Fibroblast of villous mesenchyme (primary cell): Measurements from ENCODE around the gene KLRB1. TPM values are rescaled to one million over a fixed set of nuclear protein-coding genes. Genes with fewer than 3 reads are reported as not detected.
"Not testable (repeated sequence)": the region's sequence is repeated elsewhere in the genome, so short reads cannot be mapped to it uniquely, and the experiment has no call there.

Experiments
- DNase-seq: peaks from one replicate; pipeline ENCODE4 v3.0.0-alpha.2; 2010; ENCODE audit warnings: low read depth
- H3K4me3 ChIP-seq: 2 replicates; pipeline ENCODE4 v1.5.1; 2011; ENCODE audit warnings: low read depth, mild to moderate bottlenecking, low read length
- CTCF ChIP-seq: IDR thresholded peaks from 2 replicates; pipeline ENCODE4 v1.5.1; 2012; ENCODE audit warnings: low read depth, mild to moderate bottlenecking, low read length; ENCODE audit not compliant: insufficient read depth
- small RNA-seq: library from RNA; depleted of rRNA; stranded (forward); fragments of <200 nt; gene quantifications from one replicate; pipeline ENCODE3, GENCODE V24; 2012
- total RNA-seq: library from RNA; depleted of rRNA; stranded (reverse); fragments of >200 nt; gene quantifications from 2 replicates; pipeline ENCODE4 v1.2.3, GENCODE V29; 2012

The KLRB1 gene
- total RNA-seq, 1 donor: not detected

GRCh38 chr12:9588749-9589148 lies 19.0 kb downstream of the KLRB1 start:
- no peak for DNase-seq
- H3K4me3 ChIP-seq: no peak overlapping the region
- no peak for TF ChIP-seq CTCF

DNA sequence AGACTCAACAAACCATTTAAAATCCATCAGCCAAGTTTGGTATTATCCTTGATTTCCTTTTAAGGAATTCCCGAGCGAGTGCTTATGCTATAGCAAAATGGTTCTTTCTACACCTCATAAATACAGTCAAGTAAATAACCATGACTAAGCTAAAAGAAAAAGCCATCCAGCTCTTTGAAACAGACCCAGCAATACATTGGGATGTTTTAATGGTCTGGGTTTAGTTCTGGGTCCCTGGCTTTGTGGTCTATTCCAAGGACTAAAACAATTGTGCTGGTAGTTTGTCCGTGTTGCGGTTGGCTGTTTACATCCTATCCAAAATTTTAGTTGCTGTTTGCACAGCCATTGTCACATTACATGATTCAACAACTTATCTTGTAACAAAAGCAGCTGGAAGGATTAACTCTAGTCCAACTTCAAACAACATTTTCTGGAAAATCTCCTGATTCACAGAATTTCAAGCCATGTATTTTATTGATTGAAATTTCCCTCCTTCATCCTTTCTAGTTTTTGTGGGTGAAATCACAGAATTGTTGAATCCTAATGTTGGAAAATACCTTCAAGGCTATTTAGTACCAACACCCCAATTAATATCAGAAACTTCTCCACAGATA lies 19.6 kb downstream of the KLRB1 start:
- H3K4me3 ChIP-seq: no peak overlapping the region
- TF ChIP-seq CTCF: no peak
- no peak for DNase-seq

GRCh38 chr12:9577729-9578128 lies 30.0 kb downstream of the KLRB1 start:
- DNase-seq, H3K4me3 ChIP-seq: not testable (repeated sequence)

DNA sequence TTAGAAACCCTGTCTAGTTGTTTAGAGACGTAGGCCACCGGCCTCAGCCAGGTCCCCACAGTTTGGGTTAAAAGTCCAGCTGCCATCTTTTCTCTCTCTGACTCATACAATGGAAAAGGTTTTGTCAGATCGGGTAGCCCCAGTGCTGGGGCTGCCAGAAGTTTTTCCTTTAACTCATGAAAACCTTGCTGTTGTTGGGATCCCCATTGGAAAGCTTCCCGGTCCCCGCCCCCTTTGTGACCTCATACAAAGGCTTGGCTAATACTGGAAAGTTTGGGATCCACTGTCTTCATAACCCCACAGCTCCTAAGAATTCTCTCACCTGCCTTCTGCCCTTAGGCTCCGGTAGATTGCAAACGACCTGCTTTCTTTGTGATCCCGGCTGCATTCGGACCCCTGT lies 40.6 kb downstream of the KLRB1 start:
- H3K4me3 ChIP-seq, DNase-seq: not testable (repeated sequence)

GRCh38 chr12:9566113-9566512 lies 41.6 kb downstream of the KLRB1 start:
- H3K4me3 ChIP-seq, DNase-seq: not testable (repeated sequence)

DNA sequence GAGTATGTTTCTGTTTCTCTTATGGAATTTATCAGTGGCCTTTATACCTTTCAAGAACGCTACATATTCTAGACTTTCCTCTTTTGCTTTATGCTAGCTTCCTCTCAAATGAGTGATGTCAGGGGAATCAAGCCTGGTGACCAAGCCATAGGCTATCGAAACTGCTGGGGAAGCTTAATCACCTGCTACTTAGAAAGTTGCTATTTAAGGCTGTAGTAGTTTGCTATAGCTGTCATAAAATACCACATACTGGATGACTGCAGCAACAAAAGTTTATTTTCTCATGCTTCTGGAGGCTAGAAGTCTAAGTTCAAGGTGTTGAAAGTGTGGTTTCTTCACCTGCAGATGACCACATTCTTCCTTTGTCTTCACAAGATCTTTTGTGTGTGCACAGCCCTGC lies 43.3 kb downstream of the KLRB1 start:
- DNase-seq: not testable (repeated sequence)

DNA sequence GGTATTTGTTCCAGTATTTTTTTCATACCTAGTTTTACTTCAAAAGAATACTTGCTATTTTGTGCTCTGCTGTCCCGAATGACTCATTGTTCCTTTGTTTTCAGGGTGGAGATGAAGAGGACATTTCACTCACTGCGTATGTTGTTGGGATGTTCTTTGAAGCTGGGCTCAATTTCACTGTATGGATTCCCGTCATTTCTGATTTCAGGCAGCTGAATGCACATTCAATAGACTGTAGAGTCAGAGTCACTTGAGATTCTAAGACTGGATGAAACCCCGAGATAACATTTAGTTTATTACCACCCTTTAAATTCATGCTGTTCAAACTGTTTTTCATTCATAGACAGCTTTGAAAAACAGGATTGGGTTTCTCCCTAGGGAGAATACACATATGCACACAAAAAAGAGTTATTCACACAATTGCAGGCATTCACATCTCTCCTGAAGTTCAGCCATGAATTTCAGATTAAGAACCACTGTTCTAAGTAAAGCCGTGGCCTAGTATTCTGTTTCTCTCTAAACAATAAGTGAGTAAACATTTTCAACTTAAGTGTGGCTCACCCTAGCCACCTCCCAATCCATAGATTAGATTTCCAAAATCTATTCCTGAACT lies 44.8 kb downstream of the KLRB1 start:
- not testable (repeated sequence) for H3K4me3 ChIP-seq, DNase-seq

More for the DNA sequence above, 43.3 kb downstream of the KLRB1 start:
- H3K4me3 ChIP-seq: not testable (repeated sequence)

DNA sequence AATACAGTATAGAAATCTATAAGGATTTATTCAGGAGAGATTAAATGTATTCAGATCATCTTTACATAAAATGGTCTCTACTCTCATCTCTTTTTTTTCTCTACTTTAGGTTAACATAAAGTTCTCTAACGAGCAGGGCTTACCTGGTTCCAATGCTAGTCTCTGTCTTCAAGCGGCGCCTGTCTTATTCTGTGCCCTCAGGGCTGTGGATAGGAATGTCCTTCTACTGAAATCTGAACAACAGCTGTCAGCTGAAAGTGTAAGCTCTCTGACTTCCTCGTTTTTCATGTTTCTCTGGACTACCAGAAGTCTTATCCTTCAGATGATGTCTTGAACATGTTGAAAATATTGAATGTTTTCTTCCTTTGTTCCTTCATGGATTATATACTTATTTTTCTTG lies 62.2 kb downstream of the KLRB1 start:
- DNase-seq, H3K4me3 ChIP-seq: not testable (repeated sequence)

Small RNA genes lying within 50 kb of the gene (small RNA-seq; reads per million reads assigned to genes)
- gene AC010186.4: not detected
- gene RNU6-700P: not detected

Other genes with a start within 250 kb of the KLRB1 start
- gene CLEC2D, start 61.8 kb upstream of the KLRB1 start, total RNA-seq: 3.9 and 4.5 TPM in 2 replicates
- gene CLECL1, start 125.2 kb upstream of the KLRB1 start, total RNA-seq: not detected in 2 replicates
- not detected in 2 replicates for gene CD69, start 153.0 kb upstream of the KLRB1 start, total RNA-seq
- gene KLRF1, start 219.6 kb upstream of the KLRB1 start, total RNA-seq: 0.32 and 0.43 TPM in 2 replicates